ENCODE data around the gene P4HA2. TPM values are rescaled to one million over a fixed set of nuclear protein-coding genes. Genes with fewer than 3 reads are reported as not detected.

P4HA2 gene
- total and polyA plus RNA-seq, 3 donors from 2014 or later = 20.4 to 25.4 (median 22.8) TPM

- TF ChIP-seq POLR2A (IDR thresholded peaks at IDR 0.05) = no peak
- no peak for TF ChIP-seq CTCF (IDR thresholded peaks at IDR 0.05)
- 79 to 100% methylated on average over 1 of the region's 1 CpG for WGBS, 2 donors
- peaks cover under 1% of the 10 kb centered on the region for H3K4me1 ChIP-seq
- H3K27ac ChIP-seq = no peak overlapping the region
- no peak for DNase-seq
- no peaks in the 10 kb centered on the region for H3K27me3 ChIP-seq
- H3K4me3 ChIP-seq = no peak overlapping the region
- no peaks in the 10 kb centered on the region for H3K9me3 ChIP-seq
- no peaks in the 10 kb centered on the region for H3K36me3 ChIP-seq (ENCODE audit: low read depth, missing control alignments)
- intact Hi-C loops (cut with DNase I; ENCODE audit: low total_unique reads) = loop anchor here (10.0 kb wide), 1 partner anchor 225 kb away; the partner anchor contains the start of gene IRF1
Measured at GRCh38 chr5:132270335-132270665, 42.6 kb upstream of the P4HA2 start.

- WGBS, 2 donors = 97 to 100% methylated on average over 3 of the region's 3 CpGs
- intact Hi-C loops (cut with DNase I; ENCODE audit: low total_unique reads) = loop anchor here (10.0 kb wide), 1 partner anchor 225 kb away; the partner anchor contains the start of gene IRF1
- Histone ChIP-seq H3K36me3 (ENCODE audit: low read depth, missing control alignments) (no peaks in the 10 kb centered on the region), H3K4me1 (peaks cover 5% of the 10 kb centered on the region), H3K9me3 (no peaks in the 10 kb centered on the region), H3K27me3 (no peaks in the 10 kb centered on the region), H3K4me3 (no peak overlapping the region), H3K27ac (no peak overlapping the region)
- TF ChIP-seq CTCF (IDR thresholded peaks at IDR 0.05) = no peak
- TF ChIP-seq POLR2A (IDR thresholded peaks at IDR 0.05) = no peak
- no peak for DNase-seq
Measured at GRCh38 chr5:132269635-132270334, 42.1 kb upstream of the P4HA2 start.

GRCh38 chr5:132268769-132269551 lies 41.3 kb upstream of the P4HA2 start:
- Histone ChIP-seq H3K27ac (no peak overlapping the region), H3K4me1 (peaks cover 11% of the 10 kb centered on the region), H3K4me3 (no peak overlapping the region), H3K36me3 (ENCODE audit: low read depth, missing control alignments) (no peaks in the 10 kb centered on the region), H3K9me3 (no peaks in the 10 kb centered on the region), H3K27me3 (no peaks in the 10 kb centered on the region)
- no peak for TF ChIP-seq CTCF (IDR thresholded peaks at IDR 0.05)
- TF ChIP-seq POLR2A (IDR thresholded peaks at IDR 0.05) = no peak
- WGBS, 2 donors = 80 to 83% methylated on average over 3 to 8 of the region's 8 CpGs
- intact Hi-C loops (cut with DNase I; ENCODE audit: low total_unique reads) = no loop called here
- no peak for DNase-seq

- Histone ChIP-seq H3K36me3 (ENCODE audit: low read depth, missing control alignments) (no peaks in the 10 kb centered on the region), H3K27me3 (no peaks in the 10 kb centered on the region), H3K4me3 (no peak overlapping the region), H3K4me1 (peaks cover 11% of the 10 kb centered on the region), H3K27ac (no peak overlapping the region), H3K9me3 (no peaks in the 10 kb centered on the region)
- WGBS, 2 donors = 67 to 70% methylated on average over 3 to 6 of the region's 6 CpGs
- intact Hi-C loops (cut with DNase I; ENCODE audit: low total_unique reads) = no loop called here
- TF ChIP-seq CTCF (IDR thresholded peaks at IDR 0.05) (no peak), POLR2A (IDR thresholded peaks at IDR 0.05) (no peak)
- DNase-seq = no peak
Measured at GRCh38 chr5:132267931-132268768, 40.5 kb upstream of the P4HA2 start.

Measured in testis (tissue), 3 donors.